ENCODE results near the gene ROPN1L.

GRCh38 chr5:10432059-10433008, 9.3 kb upstream of the ROPN1L start:
- TF ChIP-seq CTCF (IDR thresholded peaks at IDR 0.05; ENCODE audit: insufficient read depth, low read length, poor library complexity, severe bottlenecking) (no peak), EZH2phosphoT487 (conservative IDR thresholded peaks at IDR 0.05; ENCODE audit: low read length) (no peak)
